Left renal cortex interstitium (tissue), 4 donors: ENCODE data around the gene FAM193B. TPM values are rescaled to one million over a fixed set of nuclear protein-coding genes. Genes with fewer than 3 reads are reported as not detected.
"Not testable (repeated sequence)": the region's sequence is repeated elsewhere in the genome, so short reads cannot be mapped to it uniquely, and the experiment has no call there.

ENCODE experiments used
- DNase-seq, 4 donors: peaks; one replicate each; pipeline ENCODE4 v3.0.0-alpha.2; 2013; ENCODE audit warnings: low read depth in 4 of 4, low spot score in 2 of 4, missing footprints in 1 of 4
- polyA plus RNA-seq, 4 donors: library from polyadenylated mRNA; unstranded; fragments of 120-200 nt; gene quantifications; one replicate each; pipeline ENCODE4 v1.2.1, GENCODE V29; 2013; ENCODE audit not compliant: insufficient read length in 4 of 4

The FAM193B gene
- polyA plus RNA-seq, 4 donors = 51.0 to 145 (median 87.2) TPM

DNA sequence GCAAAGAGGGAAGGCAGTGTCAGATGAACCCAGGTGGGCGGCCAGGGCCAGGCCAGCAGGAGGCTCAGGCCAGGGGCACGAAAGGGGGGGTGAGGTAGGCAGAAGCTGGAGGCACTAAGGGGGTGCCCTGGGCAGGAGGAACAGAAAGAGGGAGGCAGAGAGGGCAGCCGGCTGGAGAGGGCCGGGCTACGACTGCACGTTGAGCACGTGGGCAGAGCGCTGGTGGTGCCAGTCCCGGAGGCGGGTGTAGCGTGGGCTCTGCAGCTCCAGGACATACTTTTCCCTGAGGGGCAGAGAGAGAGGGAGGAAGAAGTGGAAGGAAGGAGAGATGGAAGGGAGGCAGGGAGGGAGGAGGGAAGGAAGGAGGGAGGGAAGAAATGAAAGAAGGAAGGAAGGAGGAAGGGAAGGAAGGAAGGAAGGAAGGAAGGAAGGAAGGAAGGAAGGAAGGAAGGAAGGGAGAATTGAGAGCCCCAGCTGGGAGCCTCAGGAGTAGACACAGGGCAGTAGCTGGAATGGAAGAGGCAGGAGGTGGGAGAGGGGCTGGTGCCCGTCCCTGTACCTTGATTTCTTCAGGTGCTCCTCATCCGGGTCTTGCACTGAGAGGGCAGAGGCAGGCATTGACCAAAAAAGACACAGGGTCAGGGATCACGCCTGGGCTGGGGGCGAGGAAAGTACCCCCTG lies 63.9 kb downstream of the FAM193B start:
- no peak for DNase-seq

DNA sequence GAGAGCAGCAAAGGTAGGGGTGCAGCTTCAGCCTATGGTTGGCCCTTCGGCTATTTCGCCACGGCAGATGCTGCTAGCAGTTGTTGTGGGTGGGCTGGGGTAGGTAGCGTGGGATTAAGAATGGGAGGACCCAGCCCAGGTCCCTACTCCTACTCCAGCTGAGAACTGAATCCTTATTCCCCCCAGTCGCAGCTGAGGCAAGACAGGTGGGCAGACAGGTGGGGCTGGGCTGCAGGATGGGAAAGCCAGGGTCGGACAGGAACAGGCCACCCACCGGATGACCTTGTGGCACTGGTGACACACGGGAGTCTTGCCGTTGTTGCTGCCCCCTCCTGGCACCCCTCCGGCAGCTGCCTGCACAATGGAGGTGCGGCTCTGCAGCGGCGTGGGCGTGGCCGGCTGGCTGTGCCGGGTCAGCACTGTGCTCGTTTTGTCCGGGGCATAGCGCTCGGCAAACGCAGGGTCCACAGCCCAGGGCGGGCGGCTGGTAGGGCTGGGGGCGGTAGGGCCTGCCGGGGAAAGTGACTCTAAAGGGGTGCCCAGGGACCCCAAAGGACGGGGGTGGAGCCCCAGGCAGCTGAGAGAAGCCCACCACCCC lies 65.1 kb downstream of the FAM193B start:
- DNase-seq = no peak

DNA sequence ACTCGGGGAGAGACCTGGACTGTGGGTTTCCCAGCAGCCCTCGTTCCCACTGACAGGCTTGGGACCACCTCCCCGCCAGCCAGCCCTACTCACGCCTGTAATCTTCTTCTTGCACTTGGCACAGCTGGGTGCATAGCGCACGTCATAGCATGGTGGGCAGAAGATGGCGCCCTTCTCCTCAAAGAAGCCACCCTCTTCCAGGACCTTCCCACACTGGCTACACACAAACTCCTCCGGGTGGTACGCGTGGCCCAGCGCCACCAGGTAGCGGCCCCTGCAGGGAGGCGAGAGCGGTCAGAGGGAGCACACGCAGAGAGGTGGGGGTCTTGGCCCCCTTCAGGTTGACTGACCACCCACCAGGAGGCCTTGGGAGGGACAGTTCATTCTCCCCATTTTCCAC lies 66.4 kb downstream of the FAM193B start:
- no peak for DNase-seq

DNA sequence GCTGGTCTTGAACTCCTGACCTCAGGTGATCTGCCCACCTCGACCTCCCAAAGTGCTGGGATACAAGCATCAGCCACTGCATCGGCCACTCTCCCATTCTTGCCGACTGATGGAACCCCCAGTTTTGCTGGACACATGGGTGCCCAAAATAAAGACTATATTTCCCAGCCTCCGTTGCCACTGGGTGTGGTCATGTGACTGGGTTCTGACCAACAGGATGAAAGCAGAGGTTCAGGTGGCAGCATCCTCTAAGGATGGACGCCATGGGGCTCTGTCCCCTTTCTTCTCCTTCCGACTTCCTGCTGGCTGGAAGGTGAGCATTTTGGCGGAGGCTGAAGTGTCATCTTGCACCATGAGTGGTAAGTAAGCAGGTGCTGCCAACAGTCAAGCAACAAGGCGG lies 67.2 kb downstream of the FAM193B start:
- no peak for DNase-seq

DNA sequence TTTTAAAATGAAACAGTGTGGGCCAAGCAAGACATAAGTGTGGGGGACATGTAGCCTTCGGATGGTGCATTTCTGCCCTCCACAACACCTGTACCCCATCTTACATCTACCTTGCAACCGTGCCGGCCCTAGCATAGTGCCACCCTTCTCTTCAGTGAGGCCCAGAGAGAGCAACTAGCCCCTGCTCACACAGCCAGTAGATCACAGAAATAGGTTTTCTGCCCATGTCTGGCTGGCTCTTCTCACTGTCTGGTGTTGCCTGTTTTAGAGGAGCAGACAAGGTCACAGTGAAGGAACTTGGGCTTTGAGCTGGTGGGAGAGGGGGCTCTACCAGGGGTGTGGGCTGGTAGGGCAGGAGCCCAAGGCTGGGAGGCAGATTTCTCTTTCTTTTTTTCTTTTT lies 68.1 kb downstream of the FAM193B start:
- no peak for DNase-seq

DNA sequence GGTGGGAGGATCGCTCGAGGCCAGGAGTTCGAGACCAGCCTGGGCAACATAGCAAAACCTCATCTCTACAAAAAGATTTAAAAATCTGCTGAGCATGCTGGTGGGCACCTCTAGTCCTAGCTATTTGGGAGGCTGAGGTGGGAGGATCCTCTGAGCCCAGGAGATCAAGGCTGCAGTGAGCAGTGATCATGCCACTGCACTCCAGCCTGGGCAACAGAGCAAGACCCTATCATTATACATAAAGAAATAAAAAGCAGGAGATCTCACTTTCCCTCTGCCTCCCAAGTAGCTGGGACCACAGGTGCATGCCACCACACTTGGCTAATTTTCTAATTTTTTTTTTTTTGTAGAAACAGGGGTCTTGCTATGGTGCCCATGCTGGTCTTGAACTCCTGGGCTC lies 68.6 kb downstream of the FAM193B start:
- not testable (repeated sequence) for DNase-seq

DNA sequence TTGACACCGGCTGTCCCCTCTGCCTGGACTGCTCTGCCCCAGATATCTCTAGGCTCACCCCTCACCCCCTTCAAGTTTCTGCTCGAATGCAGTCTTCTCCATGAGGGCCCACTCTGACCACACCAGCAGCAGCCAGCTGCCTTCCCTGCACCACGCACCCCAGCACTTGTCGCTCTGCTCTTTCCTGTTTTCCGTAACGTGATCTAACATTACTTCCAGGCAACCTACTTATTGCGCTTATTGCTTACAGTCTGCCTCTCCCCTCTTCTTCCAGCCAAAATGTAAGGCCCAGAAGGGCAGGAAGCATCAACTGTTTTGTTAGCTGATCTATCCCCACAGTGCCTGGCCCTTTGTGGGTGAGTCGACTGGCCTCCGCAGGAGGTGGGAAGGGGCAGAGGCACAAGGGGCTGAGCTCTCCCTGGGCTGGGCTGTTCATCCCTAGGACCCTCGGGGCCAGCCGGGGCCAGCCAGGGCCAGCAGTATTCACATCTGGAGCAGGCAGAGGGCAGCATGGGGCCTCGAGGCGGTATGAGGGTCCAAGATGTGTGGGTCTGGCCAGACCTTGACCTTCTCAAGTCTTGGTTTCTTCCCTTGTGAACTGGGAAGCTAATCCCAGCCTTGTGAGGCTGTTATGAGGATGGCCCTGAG lies 69.3 kb downstream of the FAM193B start:
- no peak for DNase-seq

DNA sequence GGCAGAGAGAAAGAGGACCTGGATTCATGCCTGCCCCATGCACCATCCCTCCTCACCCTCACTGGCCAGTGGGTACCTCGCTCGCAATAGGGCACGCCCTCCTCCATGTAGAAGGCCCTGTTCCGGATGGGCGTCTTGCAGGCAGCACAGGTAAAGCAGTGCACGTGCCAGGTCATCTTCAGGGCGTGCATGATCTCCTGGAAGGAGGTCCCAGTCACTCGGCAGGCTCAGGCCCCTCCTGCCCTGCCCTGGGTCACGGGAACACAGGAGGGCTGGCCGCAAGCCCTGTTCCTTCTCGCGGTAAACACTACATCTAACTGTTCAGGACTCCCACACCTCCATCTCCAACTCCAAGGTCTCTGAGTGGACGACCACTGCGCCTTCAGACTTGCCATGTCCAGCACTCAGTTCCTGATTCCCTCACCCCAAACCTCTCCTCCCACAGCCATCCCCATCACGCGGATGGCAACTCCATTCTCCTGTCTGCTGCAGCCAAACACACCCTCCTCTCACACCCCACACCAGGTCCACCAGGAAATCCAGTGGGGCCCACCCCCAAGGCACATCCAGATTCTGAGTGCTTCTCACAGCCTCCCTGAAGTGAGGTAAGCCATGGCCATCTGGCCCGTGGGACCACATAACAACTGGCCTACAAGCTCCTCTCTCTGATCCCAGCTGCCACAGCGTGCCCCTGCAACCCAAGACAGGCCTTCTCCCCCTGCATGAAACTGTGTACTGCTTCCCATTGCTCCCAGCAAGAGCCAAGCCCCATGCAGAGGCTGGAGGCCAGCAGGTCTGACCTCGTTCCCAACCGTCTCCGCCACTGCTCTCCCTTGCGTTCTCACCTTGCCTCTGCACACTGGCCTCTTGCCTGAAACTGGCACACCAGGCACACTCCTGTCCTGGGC lies 70.1 kb downstream of the FAM193B start:
- DNase-seq = no peak

DNA sequence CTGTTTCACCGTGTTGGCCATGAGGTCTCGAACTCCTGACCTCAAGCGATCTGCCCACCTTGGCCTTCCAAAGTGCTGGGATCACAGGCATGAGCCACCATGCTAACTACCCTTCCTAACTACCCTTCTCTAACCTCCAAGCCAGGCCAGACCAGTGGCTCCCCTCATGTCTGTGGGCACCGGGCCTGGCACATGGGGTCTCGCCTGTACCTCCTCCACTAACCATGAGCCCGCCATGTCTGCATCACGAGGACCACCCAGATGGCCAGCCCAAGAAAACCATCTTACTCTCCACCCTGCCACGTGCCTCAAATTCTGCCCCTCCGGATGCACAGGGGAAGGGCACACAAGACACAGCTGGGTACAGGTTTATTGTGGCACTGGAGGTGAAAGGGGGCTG lies 71.3 kb downstream of the FAM193B start:
- DNase-seq = no peak

DNA sequence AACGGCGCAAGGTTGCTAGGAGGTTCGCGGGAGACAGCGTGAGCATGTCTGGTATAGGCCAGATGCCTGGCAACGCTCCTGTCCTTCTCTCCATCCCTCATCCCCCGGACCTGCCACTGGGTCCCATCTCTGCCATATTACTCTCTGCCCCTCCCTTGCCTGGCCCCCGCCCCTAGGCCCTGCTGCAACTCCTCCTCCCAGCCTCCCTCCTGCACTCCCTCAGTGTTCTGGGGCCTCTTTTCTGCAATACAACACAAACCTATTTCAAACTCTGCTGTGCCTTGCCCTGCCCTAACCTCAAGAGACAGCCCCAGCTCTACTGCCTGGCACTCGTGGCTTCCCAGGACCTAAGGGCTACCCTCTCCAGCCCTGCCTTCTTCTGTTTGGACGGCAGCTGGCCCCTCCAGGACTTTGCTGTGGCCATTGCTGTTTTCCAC lies 72.0 kb downstream of the FAM193B start:
- no peak for DNase-seq

DNA sequence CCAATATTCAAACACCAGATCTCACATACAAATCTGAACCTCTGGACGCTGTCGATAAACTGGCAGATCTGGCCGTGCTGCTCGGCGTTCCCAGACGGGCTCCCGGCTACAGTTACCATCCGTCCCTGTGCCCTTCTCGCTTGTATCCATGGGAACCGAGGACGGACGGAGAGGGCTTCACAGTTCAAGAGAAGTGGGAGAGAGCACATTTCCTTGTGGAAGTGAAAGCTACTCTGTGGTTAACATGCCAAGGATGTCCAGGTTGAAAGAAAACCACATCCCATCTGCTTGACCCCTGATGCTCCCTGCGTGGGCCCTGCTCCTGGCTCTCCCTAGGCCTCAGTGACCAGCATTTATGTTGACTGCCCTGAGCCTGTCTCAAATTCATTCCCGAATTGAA lies 74.6 kb downstream of the FAM193B start:
- no peak for DNase-seq

DNA sequence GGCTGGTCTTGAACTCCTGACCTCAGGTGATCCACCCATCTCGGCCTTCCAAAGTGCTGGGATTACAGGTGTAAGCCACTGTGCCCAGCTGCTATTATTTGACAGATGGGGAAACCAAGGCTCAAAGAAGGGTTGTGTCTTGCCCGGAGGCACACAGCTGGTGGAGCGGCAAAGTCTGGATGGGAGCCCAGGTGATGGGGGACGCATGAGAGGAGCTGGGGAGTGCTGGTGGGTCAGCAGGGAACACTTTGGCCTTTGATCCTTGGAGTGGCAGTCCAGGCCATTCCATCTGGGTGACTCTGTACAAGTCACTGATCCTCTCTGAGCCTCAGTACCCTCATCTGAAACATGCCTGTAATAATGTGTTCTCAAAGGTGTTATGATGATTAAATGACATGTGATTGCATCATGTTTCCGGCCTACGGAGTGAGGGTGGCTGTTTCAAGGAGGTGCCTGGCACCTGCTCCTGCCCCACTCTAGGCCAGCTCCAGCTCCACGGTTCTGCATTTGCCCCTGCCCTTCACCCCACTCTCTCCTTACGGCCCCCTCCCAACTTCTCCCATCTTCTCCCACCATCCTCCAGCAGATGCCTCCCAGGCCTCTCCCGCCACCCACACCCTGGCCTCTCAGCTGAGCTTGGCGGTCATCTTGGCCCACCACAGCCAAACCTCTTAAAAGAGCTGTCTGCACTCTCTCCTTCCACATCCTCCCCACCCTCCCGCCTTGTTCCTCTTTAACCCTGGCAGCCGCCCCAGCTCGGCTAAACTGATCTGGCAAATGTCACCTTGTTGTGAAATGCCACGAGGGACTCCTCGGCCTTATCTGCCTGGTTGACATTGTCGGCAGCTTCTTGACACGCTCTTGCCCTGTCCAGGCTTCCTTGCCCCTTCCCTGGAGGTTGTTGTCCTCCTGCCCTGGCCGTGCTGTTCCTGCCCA lies 75.4 kb downstream of the FAM193B start:
- DNase-seq = no peak

DNA sequence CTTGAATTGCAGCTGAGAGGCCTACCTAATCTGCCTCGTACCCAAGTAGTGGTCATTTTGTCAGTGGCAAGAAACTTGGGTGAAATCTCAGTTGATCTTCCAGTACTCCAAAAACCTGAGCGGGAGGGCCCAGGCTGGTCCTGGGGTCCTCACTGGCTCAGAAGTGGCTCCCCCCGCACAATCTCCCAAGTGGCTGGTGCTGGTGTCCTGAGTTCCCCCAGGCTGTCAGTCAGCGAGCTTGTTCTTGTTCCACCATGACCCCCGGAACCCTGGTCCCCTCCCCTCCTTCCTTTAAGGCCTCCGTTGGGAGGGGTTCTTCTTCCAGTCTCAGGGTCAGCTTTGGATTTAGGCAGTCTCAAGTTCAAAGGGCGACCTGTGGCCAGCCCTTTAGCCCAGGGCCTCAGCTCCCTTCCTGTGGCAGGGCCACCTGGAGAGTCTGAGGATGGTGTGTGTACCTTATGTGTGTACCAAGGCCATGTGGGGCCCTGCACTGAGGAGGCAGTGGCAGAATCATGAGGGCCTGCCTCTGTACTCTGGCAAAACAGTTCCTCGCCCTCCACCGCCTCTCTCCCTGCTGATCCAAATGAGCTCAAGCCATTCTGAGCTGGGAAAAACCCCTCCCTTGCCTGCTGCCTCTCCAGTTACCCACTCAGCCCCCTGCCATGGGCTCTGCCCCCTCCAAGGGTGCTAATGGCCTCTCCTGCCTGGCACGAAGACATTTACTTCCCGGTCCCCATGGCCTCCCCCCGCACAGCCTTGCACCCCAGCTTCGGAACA lies 76.5 kb downstream of the FAM193B start:
- no peak for DNase-seq

DNA sequence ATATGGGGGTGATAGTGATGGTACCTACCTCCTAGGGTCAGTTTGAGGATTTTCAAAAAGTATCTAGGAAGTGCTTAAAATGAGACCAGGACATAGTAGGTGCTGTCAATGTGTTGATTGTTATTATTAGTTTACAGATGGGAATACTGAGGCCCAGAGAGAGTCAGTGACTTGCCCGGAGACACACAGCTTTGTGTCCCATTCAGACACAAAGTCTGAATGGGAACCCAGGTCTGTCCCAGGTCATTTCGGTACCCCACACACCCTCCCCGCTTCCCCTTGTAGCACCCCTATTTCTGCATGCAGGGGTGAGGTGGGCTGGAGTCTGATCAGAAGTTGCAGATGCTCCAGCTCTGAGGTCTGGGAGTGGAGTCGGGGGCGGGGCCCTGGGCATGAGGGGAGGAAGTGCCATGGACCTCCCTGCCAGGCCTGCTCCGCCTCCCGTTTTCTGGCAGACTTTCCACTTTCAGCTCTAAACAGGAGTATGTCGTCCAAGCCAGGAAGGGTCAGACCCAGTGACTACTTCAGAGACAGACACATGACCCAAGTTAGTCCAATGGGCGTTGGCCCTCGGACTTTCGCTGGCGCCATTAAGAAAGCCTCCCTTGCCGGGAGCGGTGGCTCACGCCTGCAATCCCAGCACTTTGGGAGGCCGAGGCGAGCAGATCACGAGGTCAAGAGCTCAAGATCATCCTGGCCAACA lies 77.7 kb downstream of the FAM193B start:
- no peak for DNase-seq

DNA sequence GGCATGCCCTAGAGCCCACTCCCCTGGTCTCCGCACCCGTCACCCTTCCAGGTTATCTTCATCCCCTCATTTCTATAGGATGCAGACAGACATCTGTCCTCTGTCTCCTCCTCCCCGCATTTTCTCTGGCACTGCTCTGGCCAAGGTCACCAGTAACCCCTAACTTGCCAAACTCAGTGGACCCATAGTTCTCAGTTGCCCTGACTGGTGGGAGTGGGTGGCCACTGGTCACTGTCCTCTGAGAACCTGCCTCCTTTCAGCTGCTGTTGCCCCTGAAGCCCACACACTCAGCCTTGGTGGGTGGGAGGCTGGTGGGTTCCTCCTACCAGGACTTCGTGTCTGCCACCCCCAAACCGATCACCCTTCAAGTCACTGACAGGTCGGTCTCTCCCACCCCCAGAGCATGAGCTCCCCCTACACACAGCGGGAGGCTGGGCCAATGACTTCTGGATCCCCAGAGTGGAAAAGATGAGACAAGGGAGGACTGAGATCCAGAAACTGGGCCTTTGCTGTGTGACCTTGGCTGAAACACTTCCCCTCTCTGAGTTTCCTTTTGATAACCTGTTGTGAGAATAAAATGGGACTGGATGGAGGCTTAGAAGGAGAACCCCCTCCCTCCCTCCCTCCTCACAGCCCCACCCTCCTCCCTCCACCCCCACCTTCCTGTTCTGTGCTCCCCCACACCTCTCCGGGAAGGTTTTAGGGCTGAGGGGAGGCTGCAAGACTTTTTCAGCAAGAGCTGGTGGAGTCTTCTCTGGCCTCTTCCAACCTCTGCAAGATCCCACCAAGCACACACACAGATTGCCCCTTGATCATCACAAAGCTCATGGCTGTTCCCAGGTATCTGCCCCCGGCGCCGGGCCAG lies 78.6 kb downstream of the FAM193B start:
- DNase-seq = no peak

DNA sequence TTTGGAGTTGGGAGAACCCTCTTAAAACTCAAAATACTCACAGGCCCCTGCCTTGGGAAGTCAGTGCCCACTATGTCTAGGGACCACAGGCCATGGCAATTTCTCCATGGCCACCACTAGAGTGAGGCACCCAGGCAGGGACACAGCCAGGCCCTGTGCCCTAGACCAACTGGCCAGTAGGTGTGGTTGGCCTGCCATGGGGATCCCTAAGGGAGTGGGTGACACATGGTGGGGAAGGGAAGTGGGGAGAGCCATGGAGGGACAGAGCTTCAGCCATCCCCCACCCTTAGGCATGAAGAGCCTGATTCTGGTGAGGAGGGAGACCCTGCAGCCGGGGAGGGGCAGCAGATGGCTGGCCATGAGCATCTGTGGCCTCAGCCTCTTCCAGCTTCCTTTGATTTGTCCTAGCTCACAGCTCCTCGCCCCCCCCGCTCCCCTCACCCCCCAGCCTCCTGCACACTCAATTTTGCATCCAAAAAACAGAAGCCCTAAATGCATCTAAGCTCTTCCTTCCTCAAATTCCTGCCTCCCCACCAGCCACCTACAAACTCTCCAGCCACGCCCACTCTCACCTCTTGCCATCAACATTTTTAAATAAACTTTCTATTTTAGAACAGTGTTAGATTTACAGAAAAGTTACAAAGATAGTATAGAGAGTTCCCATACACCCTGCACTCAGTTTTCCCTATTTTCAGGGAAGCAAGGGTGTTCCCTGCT lies 79.4 kb downstream of the FAM193B start:
- DNase-seq = no peak

DNA sequence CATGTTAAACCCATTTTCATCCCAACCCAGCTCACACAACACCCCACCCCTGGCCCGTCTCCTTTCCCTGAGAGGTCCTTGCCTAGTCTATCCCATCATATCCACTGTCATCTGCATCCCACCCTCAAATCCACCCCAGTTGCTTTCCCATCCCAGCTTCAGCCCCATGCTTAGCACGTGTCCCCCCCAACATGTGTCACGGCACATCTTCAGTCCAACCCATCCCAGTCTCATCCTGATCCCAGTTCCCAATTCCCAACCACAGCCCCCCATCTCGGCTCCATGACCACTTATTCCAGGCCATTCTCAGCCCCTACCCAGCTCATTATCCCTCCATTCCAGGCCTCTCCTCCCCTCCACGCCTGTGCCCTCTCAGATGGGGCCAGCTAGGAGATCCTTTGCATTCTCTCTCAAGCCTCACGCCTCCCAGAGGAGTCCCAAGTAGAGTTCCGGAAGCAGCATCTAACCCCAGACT lies 80.3 kb downstream of the FAM193B start:
- DNase-seq = no peak
